Measurements from ENCODE around the gene LHPP. TPM values are rescaled to one million over a fixed set of nuclear protein-coding genes. Genes with fewer than 3 reads are reported as not detected.

Gene LHPP
- total RNA-seq, 1 donor from 2014 or later: 15.2 TPM

DNA sequence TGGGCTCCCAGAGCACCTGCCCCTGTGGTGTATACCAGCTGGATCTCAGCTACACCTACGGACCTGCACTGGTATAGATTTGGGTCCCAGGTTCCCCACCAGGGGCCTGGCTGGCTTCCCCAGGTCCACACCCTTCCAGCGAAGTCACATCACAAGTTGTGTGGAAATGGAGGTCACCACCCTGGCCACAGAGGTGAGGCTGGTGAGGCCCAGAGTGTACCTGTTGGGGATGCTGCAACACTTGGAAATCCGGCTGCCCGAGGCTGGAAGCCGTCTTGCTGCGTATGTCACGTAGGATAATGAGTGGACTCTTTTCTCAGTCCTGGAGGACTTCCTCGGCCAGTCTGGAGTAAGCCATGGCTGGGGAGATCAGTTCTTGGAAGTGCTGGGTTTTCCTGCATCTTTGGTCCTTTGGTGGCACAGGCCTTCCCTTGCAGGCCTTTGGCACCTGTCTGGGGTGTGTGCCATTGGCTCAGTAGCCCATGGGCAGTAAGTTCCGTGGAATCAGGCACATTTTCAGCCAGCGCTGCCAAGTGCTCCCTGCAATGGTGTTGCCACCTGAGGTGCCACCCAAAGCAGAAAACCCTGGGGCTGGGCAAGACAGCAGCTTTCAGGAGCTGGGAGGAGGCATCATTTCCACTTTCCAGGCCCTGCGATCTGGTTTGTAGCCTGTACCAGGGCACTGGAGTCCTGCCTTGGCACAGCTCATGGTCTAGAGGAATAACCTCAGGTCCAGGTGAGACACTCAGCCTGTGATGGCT is 97.9 kb downstream of the LHPP start:
- TF ChIP-seq, protein P1, sequence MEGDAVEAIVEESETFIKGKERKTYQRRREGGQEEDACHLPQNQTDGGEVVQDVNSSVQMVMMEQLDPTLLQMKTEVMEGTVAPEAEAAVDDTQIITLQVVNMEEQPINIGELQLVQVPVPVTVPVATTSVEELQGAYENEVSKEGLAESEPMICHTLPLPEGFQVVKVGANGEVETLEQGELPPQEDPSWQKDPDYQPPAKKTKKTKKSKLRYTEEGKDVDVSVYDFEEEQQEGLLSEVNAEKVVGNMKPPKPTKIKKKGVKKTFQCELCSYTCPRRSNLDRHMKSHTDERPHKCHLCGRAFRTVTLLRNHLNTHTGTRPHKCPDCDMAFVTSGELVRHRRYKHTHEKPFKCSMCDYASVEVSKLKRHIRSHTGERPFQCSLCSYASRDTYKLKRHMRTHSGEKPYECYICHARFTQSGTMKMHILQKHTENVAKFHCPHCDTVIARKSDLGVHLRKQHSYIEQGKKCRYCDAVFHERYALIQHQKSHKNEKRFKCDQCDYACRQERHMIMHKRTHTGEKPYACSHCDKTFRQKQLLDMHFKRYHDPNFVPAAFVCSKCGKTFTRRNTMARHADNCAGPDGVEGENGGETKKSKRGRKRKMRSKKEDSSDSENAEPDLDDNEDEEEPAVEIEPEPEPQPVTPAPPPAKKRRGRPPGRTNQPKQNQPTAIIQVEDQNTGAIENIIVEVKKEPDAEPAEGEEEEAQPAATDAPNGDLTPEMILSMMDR (IDR thresholded peaks at IDR 0.05; ENCODE audit: unreplicated experiment): no peak
- Mint-ChIP-seq H3K4me3 (ENCODE audit: low read depth) (no peak overlapping the region), H3K9me3 (ENCODE audit: low read depth) (peaks cover 4% of the 10 kb centered on the region), H3K27me3 (peaks cover 5% of the 10 kb centered on the region), H3K36me3 (ENCODE audit: insufficient read depth) (no peaks in the 10 kb centered on the region), H3K4me1 (ENCODE audit: low read depth) (no peaks in the 10 kb centered on the region), H3K27ac (no peak overlapping the region)
- DNase-seq (ENCODE audit: low spot score, unreplicated experiment): no peak

DNA sequence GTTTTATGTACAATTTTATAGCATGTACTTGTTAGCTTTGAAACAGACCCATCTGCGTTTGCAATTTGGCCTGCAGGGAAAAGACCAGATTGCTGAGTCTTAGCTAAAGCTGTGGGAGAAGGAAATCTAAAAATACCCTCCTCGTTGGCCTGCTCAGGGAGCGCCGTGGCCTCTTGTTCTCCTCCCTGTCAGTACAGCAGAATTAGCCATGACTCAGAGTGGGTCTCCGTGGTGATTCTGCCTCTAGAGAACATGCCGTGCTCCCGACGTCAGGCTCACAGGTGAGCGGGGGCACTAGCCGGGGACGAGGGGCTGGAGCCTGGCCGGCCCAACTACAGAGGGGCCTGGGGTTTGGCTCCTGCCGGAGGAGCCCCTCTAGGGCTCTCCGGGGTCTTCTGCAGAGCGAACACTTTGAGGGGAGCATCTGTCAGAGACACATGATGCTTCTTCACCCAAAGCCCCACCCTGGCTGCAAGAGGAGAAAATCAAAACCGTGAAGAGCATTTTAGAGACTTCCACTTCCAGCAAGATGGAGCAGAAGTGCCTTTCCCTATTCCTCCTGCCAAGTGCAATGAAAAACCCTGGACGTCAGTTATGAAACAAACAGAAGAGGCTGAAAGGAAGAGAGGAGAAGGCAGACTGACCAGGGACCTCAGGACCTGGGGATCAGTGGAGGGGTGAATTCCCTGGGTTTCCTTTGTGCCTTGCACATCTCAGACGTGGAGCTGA is 98.9 kb downstream of the LHPP start:
- no peak for DNase-seq (ENCODE audit: low spot score, unreplicated experiment)

DNA sequence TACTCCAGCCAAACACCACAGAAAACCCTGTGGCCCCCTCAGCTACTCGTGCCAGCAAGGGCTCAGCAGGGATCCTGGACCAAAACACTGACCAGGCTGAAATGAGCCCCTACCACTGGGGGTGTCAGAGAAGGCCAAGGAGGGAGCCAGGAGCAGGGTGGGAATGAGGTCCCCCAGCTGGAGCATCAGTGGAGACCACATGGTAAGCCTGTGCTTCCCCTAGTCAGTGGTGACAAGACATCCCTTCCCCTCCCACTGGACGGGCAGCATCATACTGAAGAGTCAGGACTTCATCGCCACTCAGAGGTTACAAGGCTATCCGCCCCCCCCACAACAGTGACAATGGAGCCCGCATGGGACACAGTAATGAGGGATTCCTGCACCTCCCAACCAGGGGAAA is 99.6 kb downstream of the LHPP start:
- DNase-seq (ENCODE audit: low spot score, unreplicated experiment): no peak
- Mint-ChIP-seq H3K9me3 (ENCODE audit: low read depth) (peaks cover 4% of the 10 kb centered on the region), H3K4me3 (ENCODE audit: low read depth) (no peak overlapping the region), H3K36me3 (ENCODE audit: insufficient read depth) (no peaks in the 10 kb centered on the region), H3K27me3 (peaks cover 9% of the 10 kb centered on the region), H3K27ac (no peak overlapping the region), H3K4me1 (ENCODE audit: low read depth) (peaks cover 8% of the 10 kb centered on the region)
- TF ChIP-seq, protein P1 (IDR thresholded peaks at IDR 0.05; ENCODE audit: unreplicated experiment): no peak

More for the DNA sequence above, 98.9 kb downstream of the LHPP start:
- Mint-ChIP-seq H3K36me3 (ENCODE audit: insufficient read depth) (no peaks in the 10 kb centered on the region), H3K9me3 (ENCODE audit: low read depth) (peaks cover 4% of the 10 kb centered on the region), H3K27me3 (peaks cover 9% of the 10 kb centered on the region), H3K4me3 (ENCODE audit: low read depth) (no peak overlapping the region), H3K27ac (peak overlapping the region; percentile 31), H3K4me1 (ENCODE audit: low read depth) (peaks cover 8% of the 10 kb centered on the region)
- TF ChIP-seq, protein P1 (IDR thresholded peaks at IDR 0.05; ENCODE audit: unreplicated experiment): no peak

DNA sequence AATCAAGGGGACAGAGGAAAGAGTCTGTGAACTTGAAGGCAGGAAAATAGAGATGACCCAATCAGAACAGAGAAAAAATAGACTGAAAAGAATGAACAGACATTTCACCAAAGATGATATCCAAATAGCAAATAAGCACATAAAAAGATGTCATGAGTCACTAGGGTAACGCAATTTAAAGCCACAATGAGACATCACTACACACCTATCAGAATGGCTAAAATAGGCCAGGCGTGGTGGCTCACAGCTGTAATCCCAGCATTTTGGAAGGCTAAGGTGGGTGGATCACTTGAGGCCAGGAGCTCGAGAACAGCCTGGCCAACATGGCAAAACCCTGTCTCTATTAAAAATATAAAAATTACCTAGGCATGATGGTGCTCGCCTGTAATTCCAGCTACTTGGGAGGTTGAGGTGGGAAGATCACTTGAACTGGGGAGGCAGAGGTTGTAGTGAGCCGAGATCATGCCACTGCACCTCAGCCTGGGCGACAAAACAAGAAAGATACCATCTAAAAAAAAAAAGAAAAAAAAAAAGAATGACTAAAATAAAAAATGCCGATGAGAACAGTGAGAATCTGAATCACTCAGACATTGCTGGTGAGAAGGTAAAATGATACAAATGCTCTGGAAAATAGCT is 100.9 kb downstream of the LHPP start:
- Mint-ChIP-seq H3K9me3 (ENCODE audit: low read depth) (peaks cover 4% of the 10 kb centered on the region), H3K4me1 (ENCODE audit: low read depth) (peaks cover 8% of the 10 kb centered on the region), H3K27me3 (peaks cover 9% of the 10 kb centered on the region), H3K36me3 (ENCODE audit: insufficient read depth) (no peaks in the 10 kb centered on the region), H3K27ac (no peak overlapping the region), H3K4me3 (ENCODE audit: low read depth) (no peak overlapping the region)
- no peak for DNase-seq (ENCODE audit: low spot score, unreplicated experiment)
- TF ChIP-seq, protein P1 (IDR thresholded peaks at IDR 0.05; ENCODE audit: unreplicated experiment): no peak

DNA sequence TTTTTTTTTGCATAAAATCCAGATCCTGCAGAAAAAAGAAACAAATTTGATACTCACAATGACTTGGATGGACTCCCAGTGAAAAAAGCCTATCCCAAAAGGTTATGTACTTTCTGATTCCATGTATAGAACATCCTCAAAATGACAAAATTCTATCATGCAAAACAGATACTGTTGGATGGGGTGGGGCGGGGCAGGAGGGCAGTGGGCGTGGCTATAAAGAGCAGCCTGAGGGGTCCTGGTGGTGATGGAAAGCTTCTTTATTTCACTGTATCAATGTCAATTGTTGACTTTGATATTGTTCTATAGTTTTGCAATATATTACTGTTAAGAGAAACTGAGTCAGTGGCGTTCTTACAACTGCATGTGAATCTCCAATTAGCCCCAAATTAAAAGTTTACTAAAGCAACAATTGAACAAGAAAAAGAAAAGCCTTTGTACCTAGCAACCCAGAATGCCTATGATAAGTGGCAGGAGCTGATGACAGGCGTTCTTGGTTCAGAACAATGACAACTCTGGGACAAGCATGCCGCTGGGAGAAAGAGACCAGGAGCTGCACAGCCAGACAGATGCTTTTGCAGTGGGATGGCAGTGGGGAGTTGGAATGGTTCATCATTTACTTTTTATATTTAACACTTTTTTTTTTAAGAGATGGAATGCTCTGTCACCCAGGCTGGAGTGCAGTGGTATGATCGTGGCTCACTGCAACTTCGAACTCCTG is 101.9 kb downstream of the LHPP start:
- Mint-ChIP-seq H3K27ac (no peak overlapping the region), H3K36me3 (ENCODE audit: insufficient read depth) (no peaks in the 10 kb centered on the region), H3K4me3 (ENCODE audit: low read depth) (no peak overlapping the region), H3K27me3 (peaks cover 9% of the 10 kb centered on the region), H3K9me3 (ENCODE audit: low read depth) (peaks cover 4% of the 10 kb centered on the region), H3K4me1 (ENCODE audit: low read depth) (peaks cover 8% of the 10 kb centered on the region)
- TF ChIP-seq, protein P1 (IDR thresholded peaks at IDR 0.05; ENCODE audit: unreplicated experiment): no peak
- no peak for DNase-seq (ENCODE audit: low spot score, unreplicated experiment)

Measured in progenitor cell of endocrine pancreas (in vitro differentiated cells).